GM19467 (cell line): Measurements from ENCODE around the gene ADAMTS1.

ENCODE experiments used
- ATAC-seq: cut with Tn5 transposase; IDR thresholded peaks from one replicate; pipeline ENCODE4 v1.9.1; 2021; ENCODE audit warnings: mild to moderate bottlenecking, moderate library complexity; ENCODE audit not compliant: unreplicated experiment

The ADAMTS1 gene

GRCh38 chr21:26845759-26846035 is 488 bp upstream of the ADAMTS1 start:
- no peak for ATAC-seq

GRCh38 chr21:26844258-26845065 is 747 bp downstream of the ADAMTS1 start:
- ATAC-seq: no peak

- no peak for ATAC-seq
Measured at GRCh38 chr21:26843933-26844257, 1.3 kb downstream of the ADAMTS1 start.

- ATAC-seq: no peak
Measured at GRCh38 chr21:26842974-26843932, 2.0 kb downstream of the ADAMTS1 start.

GRCh38 chr21:26842300-26842699 is 2.9 kb downstream of the ADAMTS1 start:
- ATAC-seq: no peak

GRCh38 chr21:26840912-26841311 is 4.3 kb downstream of the ADAMTS1 start:
- no peak for ATAC-seq

- no peak for ATAC-seq
Measured at GRCh38 chr21:26840201-26840600, 5.0 kb downstream of the ADAMTS1 start.

GRCh38 chr21:26837539-26837938 is 7.7 kb downstream of the ADAMTS1 start:
- no peak for ATAC-seq

GRCh38 chr21:26836528-26836927 is 8.7 kb downstream of the ADAMTS1 start:
- ATAC-seq: no peak

GRCh38 chr21:26835714-26836265 is 9.4 kb downstream of the ADAMTS1 start:
- no peak for ATAC-seq

- ATAC-seq: no peak
Measured at GRCh38 chr21:26835027-26835713, 10.0 kb downstream of the ADAMTS1 start.

GRCh38 chr21:26834181-26834905 is 10.9 kb downstream of the ADAMTS1 start:
- ATAC-seq: no peak

GRCh38 chr21:26833460-26833939 is 11.7 kb downstream of the ADAMTS1 start:
- no peak for ATAC-seq

- ATAC-seq: no peak
Measured at GRCh38 chr21:26833011-26833410, 12.2 kb downstream of the ADAMTS1 start.

GRCh38 chr21:26832546-26832945 is 12.7 kb downstream of the ADAMTS1 start:
- no peak for ATAC-seq

- no peak for ATAC-seq
Measured at GRCh38 chr21:26826801-26827200, 18.4 kb downstream of the ADAMTS1 start.

- ATAC-seq: no peak
Measured at GRCh38 chr21:26820509-26820908, 24.7 kb downstream of the ADAMTS1 start.

- ATAC-seq: no peak
Measured at GRCh38 chr21:26819740-26820324, 25.4 kb downstream of the ADAMTS1 start.

GRCh38 chr21:26818906-26819305 is 26.3 kb downstream of the ADAMTS1 start:
- no peak for ATAC-seq

- no peak for ATAC-seq
Measured at GRCh38 chr21:26815197-26815596, 30.0 kb downstream of the ADAMTS1 start.
